Ishikawa (cell line): Measurements from ENCODE around the gene APBA2.

ENCODE experiments used
- CEBPB ChIP-seq: IDR thresholded peaks from 2 replicates; pipeline ENCODE4 v1.6.1; 2012
- CREB1 ChIP-seq: IDR thresholded peaks from 2 replicates; pipeline ENCODE4 v1.6.1; 2012; ENCODE audit warnings: low read depth
- EGR1 ChIP-seq: IDR thresholded peaks from 2 replicates; pipeline ENCODE4 v1.6.1; 2012
- EP300 ChIP-seq: IDR thresholded peaks from 2 replicates; pipeline ENCODE4 v1.6.1; 2012; ENCODE audit warnings: borderline replicate concordance
- FOXM1 ChIP-seq: IDR thresholded peaks from 2 replicates; pipeline ENCODE4 v1.6.1; 2012; ENCODE audit warnings: low read depth, borderline replicate concordance
- MAX ChIP-seq: IDR thresholded peaks from 2 replicates; pipeline ENCODE4 v1.6.1; 2012
- NFIC ChIP-seq: IDR thresholded peaks from 2 replicates; pipeline ENCODE4 v1.6.1; 2012
- RAD21 ChIP-seq: IDR thresholded peaks from 2 replicates; pipeline ENCODE4 v1.6.1; 2012; ENCODE audit warnings: low read depth
- REST ChIP-seq: IDR thresholded peaks from 2 replicates; pipeline ENCODE4 v1.6.1; 2012; ENCODE audit warnings: low read depth, mild to moderate bottlenecking
- TAF1 ChIP-seq: IDR thresholded peaks from 2 replicates; pipeline ENCODE4 v1.6.1; 2012; ENCODE audit warnings: low read depth, mild to moderate bottlenecking
- TCF12 ChIP-seq: IDR thresholded peaks from 2 replicates; pipeline ENCODE4 v1.6.1; 2012; ENCODE audit warnings: low read depth
- TEAD4 ChIP-seq: IDR thresholded peaks from 2 replicates; pipeline ENCODE4 v1.6.1; 2012
- USF1 ChIP-seq: IDR thresholded peaks from 2 replicates; pipeline ENCODE4 v1.6.1; 2012
- YY1 ChIP-seq: IDR thresholded peaks from 2 replicates; pipeline ENCODE4 v1.6.1; 2012; ENCODE audit warnings: low read depth
- ZBTB7A ChIP-seq: IDR thresholded peaks from 2 replicates; pipeline ENCODE4 v1.6.1; 2012; ENCODE audit warnings: low read depth

The APBA2 gene

GRCh38 chr15:28884151-28884940 lies 1.4 kb upstream of the APBA2 start:
- no peak for TF ChIP-seq USF1

- TF ChIP-seq CREB1: no peak
Observed at GRCh38 chr15:28885128-28885629, 595 bp upstream of the APBA2 start.

- no peak for TF ChIP-seq CEBPB
- no peak for TF ChIP-seq ZBTB7A
- no peak for TF ChIP-seq FOXM1
- no peak for TF ChIP-seq NFIC
- TF ChIP-seq RAD21: no peak
- TF ChIP-seq MAX: peak; percentile 2; the same call in 1 of the 2 replicates
- TF ChIP-seq USF1: no peak
Observed at GRCh38 chr15:28886431-28887338, 911 bp downstream of the APBA2 start.

GRCh38 chr15:28887339-28888174 lies 1.8 kb downstream of the APBA2 start:
- TF ChIP-seq TCF12 (no peak), FOXM1 (no peak), NFIC (no peak), MAX (no peak)

- no peak for TF ChIP-seq REST
- no peak for TF ChIP-seq CREB1
- TF ChIP-seq CEBPB: no peak
- TF ChIP-seq FOXM1: no peak
- no peak for TF ChIP-seq EGR1
- no peak for TF ChIP-seq RAD21
- TF ChIP-seq ZBTB7A: no peak
- no peak for TF ChIP-seq USF1
- TF ChIP-seq TCF12: no peak
- TF ChIP-seq TEAD4: no peak
- TF ChIP-seq NFIC: no peak
- no peak for TF ChIP-seq TAF1
- no peak for TF ChIP-seq EP300
Observed at GRCh38 chr15:28888302-28888894, 2.6 kb downstream of the APBA2 start.

- TF ChIP-seq REST: no peak
- no peak for TF ChIP-seq CREB1
- TF ChIP-seq ZBTB7A: no peak
- TF ChIP-seq RAD21: no peak
- no peak for TF ChIP-seq USF1
- no peak for TF ChIP-seq CEBPB
- no peak for TF ChIP-seq NFIC
- no peak for TF ChIP-seq EGR1
- TF ChIP-seq EP300: no peak
- no peak for TF ChIP-seq TCF12
- no peak for TF ChIP-seq TAF1
- no peak for TF ChIP-seq YY1
- no peak for TF ChIP-seq TEAD4
- no peak for TF ChIP-seq FOXM1
- TF ChIP-seq MAX: no peak
Observed at GRCh38 chr15:28888900-28889299, 3.1 kb downstream of the APBA2 start.
